PC-3 (cell line): ENCODE data around the gene ARHGAP22. TPM values are rescaled to one million over a fixed set of nuclear protein-coding genes. Genes with fewer than 3 reads are reported as not detected.

Experiments used
- ATAC-seq: fragments of 200-7000 bp; cut with Tn5 transposase; 2 replicates; pipeline ENCODE4 v1.9.1; 2020; ENCODE audit warnings: mild to moderate bottlenecking, moderate library complexity
- BruUV-seq: library from RNA; stranded (reverse); fragments of 400-500 nt; replicated peaks from 2 replicates; lab custom pipeline; 2021; lab: Mats Ljungman, UMichigan
- CTCF ChIA-PET: fragments of 300-600 bp; sonication (Branson Sonifier 250); formaldehyde crosslinking; loops from one replicate; lab custom pipeline; 2022; ENCODE audit warnings: antibody characterized with exemption; lab: Charles Lee
- POLR2A ChIA-PET: fragments of 300-600 bp; sonication (Branson Sonifier 250); formaldehyde crosslinking; loops from one replicate; lab custom pipeline; 2022; ENCODE audit warnings: antibody characterized with exemption; ENCODE audit not compliant: unreplicated experiment; lab: Charles Lee
- DNase-seq: peaks from one replicate; pipeline ENCODE4 v3.0.0-alpha.2; 2015
- H2AFZ ChIP-seq: fragments of 300-600 bp; sonication (generic); 2 replicates; pipeline ENCODE4 v1.6.0; 2016; ENCODE audit warnings: antibody characterized with exemption, low read length
- H3F3A ChIP-seq: fragments of 300-600 bp; sonication (generic); one replicate; pipeline ENCODE4 v1.6.0; 2017; ENCODE audit warnings: antibody characterized with exemption, low read length, control low read depth, mild to moderate bottlenecking; ENCODE audit not compliant: unreplicated experiment
- H3K27ac ChIP-seq: fragments of 300-600 bp; sonication (generic); 2 replicates; pipeline ENCODE4 v1.5.1; 2016; ENCODE audit warnings: mild to moderate bottlenecking, low read length
- H3K27me3 ChIP-seq: fragments of 300-600 bp; sonication (generic); 2 replicates; pipeline ENCODE4 v1.6.1; 2016; ENCODE audit warnings: low read length, mixed read lengths
- H3K36me3 ChIP-seq: fragments of 300-600 bp; sonication (generic); 2 replicates; pipeline ENCODE4 v1.6.1; 2016; ENCODE audit warnings: low read depth, mixed run types, low read length, mixed read lengths
- H3K4me1 ChIP-seq: fragments of 300-600 bp; sonication (generic); 2 replicates; pipeline ENCODE4 v1.5.1; 2016; ENCODE audit warnings: low read length; ENCODE audit not compliant: insufficient read depth
- H3K4me2 ChIP-seq: fragments of 300-600 bp; sonication (generic); 2 replicates; pipeline ENCODE4 v1.6.0; 2016; ENCODE audit warnings: low read length
- H3K4me3 ChIP-seq: fragments of 300-600 bp; sonication (generic); 2 replicates; pipeline ENCODE4 v1.5.1; 2016; ENCODE audit warnings: mild to moderate bottlenecking, low read length, mixed read lengths
- H3K79me2 ChIP-seq: fragments of 300-600 bp; sonication (generic); 2 replicates; pipeline ENCODE4 v1.6.1; 2017; ENCODE audit warnings: low read length, mixed read lengths
- H3K9ac ChIP-seq: fragments of 300-600 bp; sonication (generic); 2 replicates; pipeline ENCODE4 v1.6.0; 2016; ENCODE audit warnings: mild to moderate bottlenecking, low read length
- H3K9me2 ChIP-seq: fragments of 300-600 bp; sonication (generic); replicated peaks from 2 replicates; pipeline ENCODE4 v1.6.1; 2016; ENCODE audit warnings: mixed run types, low read length, mixed read lengths
- H3K9me3 ChIP-seq: fragments of 300-600 bp; sonication (generic); 2 replicates; pipeline ENCODE4 v1.6.1; 2016; ENCODE audit warnings: low read length, mixed read lengths
- H4K20me1 ChIP-seq: fragments of 300-600 bp; sonication (generic); 2 replicates; pipeline ENCODE4 v1.6.1; 2016; ENCODE audit warnings: low read length, mixed read lengths
- EZH2 ChIP-seq: fragments of 300-600 bp; sonication (generic); IDR thresholded peaks from one replicate; pipeline ENCODE4 v1.6.1; 2017; ENCODE audit warnings: antibody characterized with exemption, mild to moderate bottlenecking, low read length; ENCODE audit not compliant: unreplicated experiment
- EZH2phosphoT487 ChIP-seq: fragments of 300-600 bp; sonication (generic); IDR thresholded peaks from 2 replicates; pipeline ENCODE4 v1.6.1; 2018; ENCODE audit warnings: mild to moderate bottlenecking, antibody characterized with exemption, low read length, borderline replicate concordance
- intact Hi-C: fragments of 100-400 bp; cut with micrococcal nuclease; formaldehyde crosslinking; loops from 2 replicates; pipeline ENCODE4 v1.9.0; 2023
- total RNA-seq: library from RNA; depleted of rRNA; stranded (reverse); fragments of >200 nt; gene quantifications from 2 replicates; pipeline ENCODE4 v1.2.3, GENCODE V29; 2014
- TF ChIP-seq, protein P1 (sequence below): fragments of 300-600 bp; sonication (generic); conservative IDR thresholded peaks from 2 replicates; pipeline ENCODE4 v1.5.1; 2017; ENCODE audit warnings: antibody characterized with exemption, low read depth, mild to moderate bottlenecking, low read length

ARHGAP22 gene
- total RNA-seq, 1 experiment from 2014 or later = 12.2 TPM

DNA sequence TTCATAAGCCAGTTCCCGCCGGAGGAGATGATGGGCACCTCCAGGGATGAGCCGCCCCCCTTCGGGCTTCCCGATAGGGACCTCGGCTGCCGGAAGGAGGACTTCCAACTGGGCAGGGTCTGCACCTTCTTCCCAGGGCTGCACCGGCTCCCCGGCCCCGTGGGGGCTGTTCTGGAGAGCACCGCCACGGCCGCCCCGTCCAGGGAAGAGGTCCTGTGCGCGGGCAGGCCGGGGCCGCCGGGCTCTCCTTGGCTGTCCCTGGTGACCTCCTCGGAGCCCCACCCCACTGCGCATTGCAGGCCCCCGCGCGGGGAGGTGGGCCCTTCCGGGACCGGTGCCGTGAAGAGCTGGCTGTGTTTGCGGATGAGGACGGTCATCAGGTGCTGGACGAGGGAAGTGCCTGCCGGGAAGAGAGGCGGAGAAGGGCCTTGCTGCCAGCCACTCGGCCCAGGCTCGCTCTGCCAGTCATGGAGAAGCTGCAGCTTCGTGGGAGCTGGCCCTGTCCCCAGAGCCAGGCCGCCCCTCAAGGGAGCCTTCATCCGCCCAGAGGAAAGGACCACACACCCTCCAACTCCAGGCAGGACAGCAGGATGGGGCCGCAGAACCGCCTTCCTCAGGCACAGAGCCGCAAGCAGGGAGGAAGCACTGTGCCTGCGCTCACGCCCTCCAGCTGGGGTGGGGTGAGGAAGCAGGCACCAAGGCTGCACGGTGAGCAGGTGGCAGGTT lies 154.0 kb downstream of the ARHGAP22 start:
- no peaks in the 10 kb centered on the region for H3K9me2 ChIP-seq
- no peaks in the 10 kb centered on the region for H4K20me1 ChIP-seq
- no peaks in the 10 kb centered on the region for H3K36me3 ChIP-seq
- ATAC-seq (no peak), DNase-seq (no peak)
- intact Hi-C loops = no loop called here
- peaks cover 5% of the 10 kb centered on the region; the same call in 1 of the 2 replicates for H3K4me1 ChIP-seq
- no peak for TF ChIP-seq EZH2
- TF ChIP-seq, protein P1, sequence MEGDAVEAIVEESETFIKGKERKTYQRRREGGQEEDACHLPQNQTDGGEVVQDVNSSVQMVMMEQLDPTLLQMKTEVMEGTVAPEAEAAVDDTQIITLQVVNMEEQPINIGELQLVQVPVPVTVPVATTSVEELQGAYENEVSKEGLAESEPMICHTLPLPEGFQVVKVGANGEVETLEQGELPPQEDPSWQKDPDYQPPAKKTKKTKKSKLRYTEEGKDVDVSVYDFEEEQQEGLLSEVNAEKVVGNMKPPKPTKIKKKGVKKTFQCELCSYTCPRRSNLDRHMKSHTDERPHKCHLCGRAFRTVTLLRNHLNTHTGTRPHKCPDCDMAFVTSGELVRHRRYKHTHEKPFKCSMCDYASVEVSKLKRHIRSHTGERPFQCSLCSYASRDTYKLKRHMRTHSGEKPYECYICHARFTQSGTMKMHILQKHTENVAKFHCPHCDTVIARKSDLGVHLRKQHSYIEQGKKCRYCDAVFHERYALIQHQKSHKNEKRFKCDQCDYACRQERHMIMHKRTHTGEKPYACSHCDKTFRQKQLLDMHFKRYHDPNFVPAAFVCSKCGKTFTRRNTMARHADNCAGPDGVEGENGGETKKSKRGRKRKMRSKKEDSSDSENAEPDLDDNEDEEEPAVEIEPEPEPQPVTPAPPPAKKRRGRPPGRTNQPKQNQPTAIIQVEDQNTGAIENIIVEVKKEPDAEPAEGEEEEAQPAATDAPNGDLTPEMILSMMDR = no peak
- no peak for TF ChIP-seq EZH2phosphoT487
- H3K9ac ChIP-seq = no peak overlapping the region
- POLR2A ChIA-PET = no interaction called here
- H3K4me3 ChIP-seq = no peak overlapping the region
- H2AFZ ChIP-seq = no peak overlapping the region
- CTCF ChIA-PET = no interaction called here
- H3K4me2 ChIP-seq = no peak overlapping the region
- no peaks in the 10 kb centered on the region for H3K9me3 ChIP-seq
- BruUV-seq = no TSS peak
- no peaks in the 10 kb centered on the region for H3K27me3 ChIP-seq
- no peaks in the 10 kb centered on the region for H3F3A ChIP-seq
- no peak overlapping the region for H3K27ac ChIP-seq
- no peaks in the 10 kb centered on the region for H3K79me2 ChIP-seq

DNA sequence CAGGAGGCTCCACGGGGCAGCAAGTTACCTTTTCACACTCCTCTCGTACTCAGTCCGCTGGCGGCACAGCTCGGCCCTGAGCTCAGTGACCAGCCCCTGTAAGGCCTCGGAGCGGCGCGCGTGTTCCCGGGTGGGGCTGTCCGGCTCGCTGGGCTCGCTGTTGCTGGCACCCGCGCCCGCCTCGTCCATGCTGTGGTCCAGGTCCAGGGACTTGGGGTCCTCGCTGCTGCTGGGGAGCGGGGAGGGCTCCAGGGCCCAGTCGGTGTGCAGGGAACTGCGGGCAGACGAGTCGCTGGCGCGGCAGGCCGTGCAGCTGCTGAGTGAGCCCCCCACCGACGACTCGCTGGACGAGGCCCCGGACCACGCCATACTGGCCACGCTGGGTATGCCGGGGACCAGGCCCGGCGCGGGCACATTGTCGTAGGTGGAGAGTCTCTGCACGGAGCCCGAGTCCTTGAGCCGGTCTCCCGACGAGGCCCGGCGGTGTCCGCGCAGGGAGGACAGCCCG lies 154.6 kb downstream of the ARHGAP22 start:
- BruUV-seq = no TSS peak
- CTCF ChIA-PET = no interaction called here
- no peak overlapping the region for H3K4me2 ChIP-seq
- H3F3A ChIP-seq = no peaks in the 10 kb centered on the region
- no peaks in the 10 kb centered on the region for H3K9me3 ChIP-seq
- no peaks in the 10 kb centered on the region for H3K9me2 ChIP-seq
- no peak overlapping the region for H3K4me3 ChIP-seq
- ATAC-seq (no peak), DNase-seq (no peak)
- POLR2A ChIA-PET = no interaction called here
- TF ChIP-seq, protein P1 = no peak
- TF ChIP-seq EZH2phosphoT487 = no peak
- TF ChIP-seq EZH2 = no peak
- H2AFZ ChIP-seq = no peak overlapping the region
- no peak overlapping the region for H3K9ac ChIP-seq
- H3K36me3 ChIP-seq = no peaks in the 10 kb centered on the region
- H3K27ac ChIP-seq = no peak overlapping the region
- no peaks in the 10 kb centered on the region for H3K79me2 ChIP-seq
- peaks cover 5% of the 10 kb centered on the region; the same call in 1 of the 2 replicates for H3K4me1 ChIP-seq
- H4K20me1 ChIP-seq = no peaks in the 10 kb centered on the region
- intact Hi-C loops = no loop called here
- H3K27me3 ChIP-seq = no peaks in the 10 kb centered on the region
